ENCODE results near the gene ADGRB3.

DNA sequence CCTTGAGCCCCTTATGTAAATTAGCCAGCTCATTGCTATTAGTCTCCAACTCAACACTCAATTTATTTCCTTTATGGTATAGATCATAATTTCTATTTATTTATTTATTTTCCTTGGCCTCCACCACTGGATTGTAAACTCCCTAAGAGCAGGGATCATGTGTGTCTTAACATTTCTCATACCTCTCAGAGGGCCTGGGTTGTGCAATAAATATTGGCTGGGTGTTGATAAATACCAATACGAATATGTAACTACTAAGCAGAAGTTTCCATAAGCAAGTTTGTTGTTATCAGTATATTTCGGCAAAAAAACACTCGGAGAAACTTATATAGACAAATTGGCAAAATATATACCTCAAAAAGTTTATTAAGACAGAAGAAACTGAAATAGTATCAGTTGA lies 257.4 kb downstream of the ADGRB3 start:
- TF ChIP-seq CEBPB (IDR thresholded peaks at IDR 0.05; ENCODE audit: borderline replicate concordance in 1 of 2, low read depth in 2 of 2, low read length in 2 of 2): no peak
- TF ChIP-seq GABPA (IDR thresholded peaks at IDR 0.05; ENCODE audit: low read depth): no peak
- TF ChIP-seq, protein P1, sequence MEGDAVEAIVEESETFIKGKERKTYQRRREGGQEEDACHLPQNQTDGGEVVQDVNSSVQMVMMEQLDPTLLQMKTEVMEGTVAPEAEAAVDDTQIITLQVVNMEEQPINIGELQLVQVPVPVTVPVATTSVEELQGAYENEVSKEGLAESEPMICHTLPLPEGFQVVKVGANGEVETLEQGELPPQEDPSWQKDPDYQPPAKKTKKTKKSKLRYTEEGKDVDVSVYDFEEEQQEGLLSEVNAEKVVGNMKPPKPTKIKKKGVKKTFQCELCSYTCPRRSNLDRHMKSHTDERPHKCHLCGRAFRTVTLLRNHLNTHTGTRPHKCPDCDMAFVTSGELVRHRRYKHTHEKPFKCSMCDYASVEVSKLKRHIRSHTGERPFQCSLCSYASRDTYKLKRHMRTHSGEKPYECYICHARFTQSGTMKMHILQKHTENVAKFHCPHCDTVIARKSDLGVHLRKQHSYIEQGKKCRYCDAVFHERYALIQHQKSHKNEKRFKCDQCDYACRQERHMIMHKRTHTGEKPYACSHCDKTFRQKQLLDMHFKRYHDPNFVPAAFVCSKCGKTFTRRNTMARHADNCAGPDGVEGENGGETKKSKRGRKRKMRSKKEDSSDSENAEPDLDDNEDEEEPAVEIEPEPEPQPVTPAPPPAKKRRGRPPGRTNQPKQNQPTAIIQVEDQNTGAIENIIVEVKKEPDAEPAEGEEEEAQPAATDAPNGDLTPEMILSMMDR (IDR thresholded peaks at IDR 0.05 in 2 of 3, conservative IDR thresholded peaks at IDR 0.05 in 1 of 3; ENCODE audit: control insufficient read depth in 2 of 3, extremely low read depth in 1 of 3, insufficient read depth in 1 of 3, low read depth in 3 of 3, low read length in 3 of 3): no peak
- TF ChIP-seq, protein P2, sequence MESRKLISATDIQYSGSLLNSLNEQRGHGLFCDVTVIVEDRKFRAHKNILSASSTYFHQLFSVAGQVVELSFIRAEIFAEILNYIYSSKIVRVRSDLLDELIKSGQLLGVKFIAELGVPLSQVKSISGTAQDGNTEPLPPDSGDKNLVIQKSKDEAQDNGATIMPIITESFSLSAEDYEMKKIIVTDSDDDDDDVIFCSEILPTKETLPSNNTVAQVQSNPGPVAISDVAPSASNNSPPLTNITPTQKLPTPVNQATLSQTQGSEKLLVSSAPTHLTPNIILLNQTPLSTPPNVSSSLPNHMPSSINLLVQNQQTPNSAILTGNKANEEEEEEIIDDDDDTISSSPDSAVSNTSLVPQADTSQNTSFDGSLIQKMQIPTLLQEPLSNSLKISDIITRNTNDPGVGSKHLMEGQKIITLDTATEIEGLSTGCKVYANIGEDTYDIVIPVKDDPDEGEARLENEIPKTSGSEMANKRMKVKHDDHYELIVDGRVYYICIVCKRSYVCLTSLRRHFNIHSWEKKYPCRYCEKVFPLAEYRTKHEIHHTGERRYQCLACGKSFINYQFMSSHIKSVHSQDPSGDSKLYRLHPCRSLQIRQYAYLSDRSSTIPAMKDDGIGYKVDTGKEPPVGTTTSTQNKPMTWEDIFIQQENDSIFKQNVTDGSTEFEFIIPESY (IDR thresholded peaks at IDR 0.05): no peak
- TF ChIP-seq, protein P3, sequence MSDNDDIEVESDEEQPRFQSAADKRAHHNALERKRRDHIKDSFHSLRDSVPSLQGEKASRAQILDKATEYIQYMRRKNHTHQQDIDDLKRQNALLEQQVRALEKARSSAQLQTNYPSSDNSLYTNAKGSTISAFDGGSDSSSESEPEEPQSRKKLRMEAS (IDR thresholded peaks at IDR 0.05; ENCODE audit: low read depth, low read length): no peak
- TF ChIP-seq CREM (IDR thresholded peaks at IDR 0.05; ENCODE audit: low read depth): no peak
- no peak for TF ChIP-seq BHLHE40 (IDR thresholded peaks at IDR 0.05; ENCODE audit: borderline replicate concordance in 1 of 2, low read depth in 2 of 2, low read length in 1 of 2)
- TF ChIP-seq, protein P4, sequence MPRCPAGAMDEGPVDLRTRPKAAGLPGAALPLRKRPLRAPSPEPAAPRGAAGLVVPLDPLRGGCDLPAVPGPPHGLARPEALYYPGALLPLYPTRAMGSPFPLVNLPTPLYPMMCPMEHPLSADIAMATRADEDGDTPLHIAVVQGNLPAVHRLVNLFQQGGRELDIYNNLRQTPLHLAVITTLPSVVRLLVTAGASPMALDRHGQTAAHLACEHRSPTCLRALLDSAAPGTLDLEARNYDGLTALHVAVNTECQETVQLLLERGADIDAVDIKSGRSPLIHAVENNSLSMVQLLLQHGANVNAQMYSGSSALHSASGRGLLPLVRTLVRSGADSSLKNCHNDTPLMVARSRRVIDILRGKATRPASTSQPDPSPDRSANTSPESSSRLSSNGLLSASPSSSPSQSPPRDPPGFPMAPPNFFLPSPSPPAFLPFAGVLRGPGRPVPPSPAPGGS (IDR thresholded peaks at IDR 0.05; ENCODE audit: borderline replicate concordance, insufficient read depth, low read depth, low read length, poor library complexity, severe bottlenecking): no peak
- no peak for TF ChIP-seq EP300 (IDR thresholded peaks at IDR 0.05; ENCODE audit: borderline replicate concordance in 1 of 2, control insufficient read depth in 1 of 2, low read depth in 2 of 2, low read length in 2 of 2)
